ENCODE measurements around the gene INTS14. TPM values are rescaled to one million over a fixed set of nuclear protein-coding genes. Genes with fewer than 3 reads are reported as not detected.

Gene INTS14
- total and polyA plus RNA-seq, 5 donors from 2014 or later = 22.7 to 40.6 (median 30.5) TPM

DNA sequence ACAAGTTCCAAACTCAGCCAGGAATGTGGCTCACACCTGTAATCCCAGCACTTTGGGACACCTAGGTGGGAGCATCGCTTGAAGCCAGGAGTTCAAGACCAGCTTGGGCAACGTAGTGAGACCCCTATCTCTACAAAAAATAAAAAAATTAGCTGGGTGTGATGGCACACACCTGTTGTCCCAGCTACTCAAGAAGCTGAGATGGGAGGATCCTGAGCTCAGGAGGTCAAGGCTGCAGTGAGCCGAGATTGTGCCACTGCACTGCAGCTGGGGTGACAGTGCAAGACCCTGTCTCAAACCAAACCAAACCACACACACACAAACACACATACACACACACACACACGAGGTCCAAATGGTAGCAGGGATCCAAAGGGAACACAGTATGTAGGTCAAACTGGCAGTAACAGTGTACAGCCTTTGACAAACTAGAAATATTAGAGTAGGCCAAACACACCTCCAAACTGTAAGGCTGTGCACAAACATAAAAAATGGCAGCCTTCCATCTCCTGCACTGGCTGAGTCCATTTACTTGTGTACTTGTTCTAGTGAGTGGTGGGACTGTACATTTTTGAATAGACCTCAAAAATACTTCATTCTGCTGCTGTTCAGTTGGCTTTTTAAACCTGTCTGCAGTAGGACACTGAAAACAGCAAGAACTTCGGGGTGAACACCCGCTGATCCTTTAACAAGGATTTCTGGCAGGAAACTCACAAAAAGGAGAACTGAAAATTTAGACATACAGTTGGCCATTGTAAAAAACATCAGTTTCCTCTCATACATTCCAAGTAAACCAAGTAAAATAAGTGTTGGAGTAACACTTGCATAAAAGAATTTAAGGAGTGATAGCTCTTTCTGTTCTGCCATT lies 33.6 kb downstream of the INTS14 start:
- Mint-ChIP-seq H3K9me3 (no peaks in the 10 kb centered on the region), H3K27me3 (no peaks in the 10 kb centered on the region), H3K4me1 (peaks cover 5 to 8% (median 7%) of the 10 kb centered on the region in 4 donors), H3K27ac (peak overlapping the region in 2 of 3 donors; percentile 69 to 81), H3K4me3 (no peak overlapping the region), H3K36me3 (peaks cover 25% of the 10 kb centered on the region)
- no peaks in the 10 kb centered on the region for H3K9me3 ChIP-seq (ENCODE audit: control insufficient read depth in 2 of 2, low read length in 2 of 2)
- DNase-seq (no peak), ATAC-seq (ENCODE audit: low read depth in 2 of 2) (no peak)
- H3K4me1 ChIP-seq (ENCODE audit: control insufficient read depth, insufficient read depth, low read length, poor library complexity, severe bottlenecking) = no peaks in the 10 kb centered on the region
- no peak overlapping the region for H3K4me3 ChIP-seq (ENCODE audit: low read depth, low read length)
- H3K27ac ChIP-seq (ENCODE audit: insufficient read depth, low read length, poor library complexity, severe bottlenecking) = no peak overlapping the region
- peaks cover 67% of the 10 kb centered on the region for H3K36me3 ChIP-seq (ENCODE audit: control insufficient read depth, insufficient read depth, low read length)
- H3K27me3 ChIP-seq (ENCODE audit: control insufficient read depth, insufficient read depth, low read length) = no peaks in the 10 kb centered on the region

DNA sequence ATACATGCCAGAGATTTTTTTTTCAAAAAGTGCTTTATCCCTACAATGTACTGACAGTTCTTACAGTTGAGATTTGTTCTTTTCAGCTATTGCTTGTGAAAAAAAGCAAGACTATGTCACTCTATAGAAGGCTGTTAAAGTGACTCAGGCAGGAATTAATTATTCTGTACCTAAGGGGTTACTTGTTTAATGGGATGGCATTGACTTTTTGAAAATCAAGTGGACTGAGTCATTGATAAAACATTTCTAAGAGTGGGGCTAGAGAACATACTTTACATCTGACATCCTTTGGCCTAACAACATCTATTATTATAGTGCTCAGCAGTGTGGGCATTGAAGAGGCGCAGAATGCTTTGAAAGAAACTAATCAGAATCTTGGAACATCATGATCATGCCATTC lies 34.3 kb downstream of the INTS14 start:
- no peaks in the 10 kb centered on the region for H3K27me3 ChIP-seq (ENCODE audit: control insufficient read depth, insufficient read depth, low read length)
- Mint-ChIP-seq H3K4me1 (peaks cover 0 to 2% (median 2%) of the 10 kb centered on the region in 4 donors), H3K9me3 (no peaks in the 10 kb centered on the region), H3K27me3 (no peaks in the 10 kb centered on the region), H3K27ac (peak overlapping the region in 1 of 3 donors; percentile 53), H3K4me3 (no peak overlapping the region), H3K36me3 (peaks cover 18% of the 10 kb centered on the region)
- ATAC-seq (ENCODE audit: low read depth in 2 of 2) (no peak), DNase-seq (no peak)
- no peak overlapping the region for H3K27ac ChIP-seq (ENCODE audit: insufficient read depth, low read length, poor library complexity, severe bottlenecking)
- H3K4me3 ChIP-seq (ENCODE audit: low read depth, low read length) = no peak overlapping the region
- no peaks in the 10 kb centered on the region for H3K4me1 ChIP-seq (ENCODE audit: control insufficient read depth, insufficient read depth, low read length, poor library complexity, severe bottlenecking)
- peaks cover 68% of the 10 kb centered on the region for H3K36me3 ChIP-seq (ENCODE audit: control insufficient read depth, insufficient read depth, low read length)
- no peaks in the 10 kb centered on the region for H3K9me3 ChIP-seq (ENCODE audit: control insufficient read depth in 2 of 2, low read length in 2 of 2)

DNA sequence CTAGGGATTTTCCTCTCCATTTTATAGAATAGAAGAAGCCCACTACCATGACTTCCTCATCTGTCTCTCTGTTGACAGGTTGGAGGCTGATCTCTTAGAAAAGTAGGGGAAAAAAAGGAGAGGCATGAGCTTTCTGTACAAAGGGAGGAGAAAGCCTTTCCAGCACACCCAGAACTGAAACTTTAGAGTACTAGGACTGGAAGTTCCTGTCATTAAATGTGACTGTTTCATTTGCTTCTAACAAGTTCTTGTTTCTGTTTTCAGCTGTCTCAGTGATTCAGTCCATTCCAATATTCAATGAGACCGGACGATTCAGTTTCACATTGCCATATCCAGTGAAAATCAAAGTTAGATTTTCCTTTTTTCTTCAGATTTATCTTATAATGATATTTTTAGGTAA lies 39.0 kb downstream of the INTS14 start:
- H3K27me3 Mint-ChIP-seq = no peaks in the 10 kb centered on the region

DNA sequence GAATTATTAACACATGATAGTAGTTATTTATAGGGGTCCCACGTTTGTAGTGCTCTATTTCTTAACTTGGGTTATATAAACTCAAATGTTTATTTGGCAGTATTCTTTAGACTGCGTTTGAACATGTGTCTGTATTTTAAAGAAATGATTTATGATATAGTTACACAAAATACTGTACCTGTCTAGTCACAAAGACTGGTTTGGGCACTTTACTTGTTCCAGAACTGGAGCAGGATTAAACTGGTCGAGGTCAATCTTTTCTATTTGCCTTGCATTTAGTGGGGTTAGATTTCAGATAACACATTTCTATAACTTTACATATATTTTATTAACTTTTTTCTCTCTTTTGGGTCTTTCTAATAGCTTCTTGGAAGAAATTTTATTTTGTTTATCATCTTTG lies 41.2 kb downstream of the INTS14 start:
- DNase-seq (no peak), ATAC-seq (ENCODE audit: low read depth in 2 of 2) (no peak)
- Mint-ChIP-seq H3K27me3 (no peaks in the 10 kb centered on the region), H3K4me3 (no peak overlapping the region), H3K4me1 (no peaks in the 10 kb centered on the region), H3K36me3 (peaks cover 27% of the 10 kb centered on the region), H3K9me3 (peaks cover 0 to 1% (median 0%) of the 10 kb centered on the region in 7 donors), H3K27ac (peak overlapping the region in 1 of 3 donors; percentile 1)
- H3K9me3 ChIP-seq (ENCODE audit: control insufficient read depth in 2 of 2, low read length in 2 of 2) = no peaks in the 10 kb centered on the region
- H3K27ac ChIP-seq (ENCODE audit: insufficient read depth, low read length, poor library complexity, severe bottlenecking) = no peak overlapping the region
- no peaks in the 10 kb centered on the region for H3K4me1 ChIP-seq (ENCODE audit: control insufficient read depth, insufficient read depth, low read length, poor library complexity, severe bottlenecking)
- H3K36me3 ChIP-seq (ENCODE audit: control insufficient read depth, insufficient read depth, low read length) = peaks cover 45% of the 10 kb centered on the region
- no peaks in the 10 kb centered on the region for H3K27me3 ChIP-seq (ENCODE audit: control insufficient read depth, insufficient read depth, low read length)
- no peak overlapping the region for H3K4me3 ChIP-seq (ENCODE audit: low read depth, low read length)

More for the DNA sequence above, 39.0 kb downstream of the INTS14 start:
- peaks cover 46% of the 10 kb centered on the region for H3K36me3 ChIP-seq (ENCODE audit: control insufficient read depth, insufficient read depth, low read length)
- H3K4me1 ChIP-seq (ENCODE audit: control insufficient read depth, insufficient read depth, low read length, poor library complexity, severe bottlenecking) = no peaks in the 10 kb centered on the region
- H3K27me3 ChIP-seq (ENCODE audit: control insufficient read depth, insufficient read depth, low read length) = no peaks in the 10 kb centered on the region
- H3K4me1 Mint-ChIP-seq = peaks cover 0 to 2% (median 0%) of the 10 kb centered on the region in 4 donors
- no peak overlapping the region for H3K4me3 ChIP-seq (ENCODE audit: low read depth, low read length)
- no peak overlapping the region for H3K27ac ChIP-seq (ENCODE audit: insufficient read depth, low read length, poor library complexity, severe bottlenecking)
- H3K9me3 Mint-ChIP-seq = no peaks in the 10 kb centered on the region
- DNase-seq (no peak), ATAC-seq (ENCODE audit: low read depth in 2 of 2) (no peak)
- peaks cover 20% of the 10 kb centered on the region for H3K36me3 Mint-ChIP-seq
- no peak overlapping the region for H3K4me3 Mint-ChIP-seq
- H3K9me3 ChIP-seq (ENCODE audit: control insufficient read depth in 2 of 2, low read length in 2 of 2) = no peaks in the 10 kb centered on the region
- H3K27ac Mint-ChIP-seq = peak overlapping the region in 1 of 3 donors; percentile 7

DNA sequence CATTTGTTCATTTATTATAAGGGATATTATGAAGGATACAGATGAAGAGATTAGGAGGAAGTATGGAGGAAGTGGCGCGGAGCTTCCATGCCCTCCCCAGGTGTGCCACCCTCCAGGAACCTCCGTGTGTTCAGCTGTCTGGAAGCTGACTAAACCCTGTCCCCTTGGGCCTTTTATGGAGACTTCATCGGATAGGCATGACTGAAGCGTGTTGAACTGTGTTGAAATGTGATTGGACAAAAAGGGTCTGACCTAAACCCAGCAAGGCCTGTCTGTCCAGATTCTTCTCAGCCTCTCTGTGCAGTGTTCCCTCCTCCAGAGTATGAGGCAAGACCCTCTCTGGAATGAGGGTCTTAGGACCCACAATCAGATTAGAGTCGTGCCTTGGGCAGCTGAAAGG lies 49.0 kb downstream of the INTS14 start:
- Histone ChIP-seq H3K4me1 (ENCODE audit: control insufficient read depth, insufficient read depth, low read length, poor library complexity, severe bottlenecking) (no peaks in the 10 kb centered on the region), H3K4me3 (ENCODE audit: low read depth, low read length) (no peak overlapping the region), H3K27ac (ENCODE audit: insufficient read depth, low read length, poor library complexity, severe bottlenecking) (no peak overlapping the region), H3K9me3 (ENCODE audit: control insufficient read depth in 2 of 2, low read length in 2 of 2) (no peaks in the 10 kb centered on the region), H3K36me3 (ENCODE audit: control insufficient read depth, insufficient read depth, low read length) (peaks cover 44% of the 10 kb centered on the region), H3K27me3 (ENCODE audit: control insufficient read depth, insufficient read depth, low read length) (no peaks in the 10 kb centered on the region)
- no peak overlapping the region for H3K4me3 Mint-ChIP-seq
- no peak overlapping the region for H3K27ac Mint-ChIP-seq
- no peak for DNase-seq
- peaks cover 0 to 4% (median 0%) of the 10 kb centered on the region in 7 donors for H3K9me3 Mint-ChIP-seq
- no peak for ATAC-seq (ENCODE audit: low read depth in 2 of 2)
- peaks cover 59% of the 10 kb centered on the region for H3K36me3 Mint-ChIP-seq
- H3K4me1 Mint-ChIP-seq = peaks cover 0 to 1% (median 0%) of the 10 kb centered on the region in 4 donors
- no peaks in the 10 kb centered on the region for H3K27me3 Mint-ChIP-seq

DNA sequence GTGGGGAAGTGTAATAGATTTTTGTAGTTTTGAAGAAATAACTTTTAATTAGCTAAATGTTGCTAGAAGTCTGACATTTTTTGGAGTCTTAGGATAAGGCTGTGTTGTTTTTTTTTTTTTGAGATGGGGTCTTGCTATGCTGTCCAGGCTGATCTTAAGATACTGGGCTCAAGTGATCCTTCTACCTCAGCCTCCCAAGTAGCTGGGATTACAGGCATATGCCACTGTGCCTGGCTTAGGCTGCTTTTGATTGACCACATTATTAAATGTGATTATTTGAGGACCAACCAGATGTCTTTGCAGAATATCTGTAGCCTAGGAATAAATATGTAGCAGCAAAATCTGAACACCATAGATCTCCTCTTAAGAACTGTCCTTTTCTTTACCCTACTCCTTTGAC lies 51.0 kb downstream of the INTS14 start:
- ATAC-seq (ENCODE audit: low read depth in 2 of 2) = no peak
- Mint-ChIP-seq H3K4me1 (peaks cover 0 to 4% (median under 1%) of the 10 kb centered on the region in 4 donors), H3K27ac (no peak overlapping the region), H3K9me3 (peaks cover 0 to 2% (median 0%) of the 10 kb centered on the region in 7 donors), H3K4me3 (no peak overlapping the region), H3K27me3 (no peaks in the 10 kb centered on the region), H3K36me3 (peaks cover 63% of the 10 kb centered on the region)
- no peak for DNase-seq
- no peak overlapping the region for H3K4me3 ChIP-seq (ENCODE audit: low read depth, low read length)
- H3K27me3 ChIP-seq (ENCODE audit: control insufficient read depth, insufficient read depth, low read length) = no peaks in the 10 kb centered on the region
- peaks cover 46% of the 10 kb centered on the region for H3K36me3 ChIP-seq (ENCODE audit: control insufficient read depth, insufficient read depth, low read length)
- no peaks in the 10 kb centered on the region for H3K4me1 ChIP-seq (ENCODE audit: control insufficient read depth, insufficient read depth, low read length, poor library complexity, severe bottlenecking)
- H3K9me3 ChIP-seq (ENCODE audit: control insufficient read depth in 2 of 2, low read length in 2 of 2) = no peaks in the 10 kb centered on the region
- H3K27ac ChIP-seq (ENCODE audit: insufficient read depth, low read length, poor library complexity, severe bottlenecking) = no peak overlapping the region

DNA sequence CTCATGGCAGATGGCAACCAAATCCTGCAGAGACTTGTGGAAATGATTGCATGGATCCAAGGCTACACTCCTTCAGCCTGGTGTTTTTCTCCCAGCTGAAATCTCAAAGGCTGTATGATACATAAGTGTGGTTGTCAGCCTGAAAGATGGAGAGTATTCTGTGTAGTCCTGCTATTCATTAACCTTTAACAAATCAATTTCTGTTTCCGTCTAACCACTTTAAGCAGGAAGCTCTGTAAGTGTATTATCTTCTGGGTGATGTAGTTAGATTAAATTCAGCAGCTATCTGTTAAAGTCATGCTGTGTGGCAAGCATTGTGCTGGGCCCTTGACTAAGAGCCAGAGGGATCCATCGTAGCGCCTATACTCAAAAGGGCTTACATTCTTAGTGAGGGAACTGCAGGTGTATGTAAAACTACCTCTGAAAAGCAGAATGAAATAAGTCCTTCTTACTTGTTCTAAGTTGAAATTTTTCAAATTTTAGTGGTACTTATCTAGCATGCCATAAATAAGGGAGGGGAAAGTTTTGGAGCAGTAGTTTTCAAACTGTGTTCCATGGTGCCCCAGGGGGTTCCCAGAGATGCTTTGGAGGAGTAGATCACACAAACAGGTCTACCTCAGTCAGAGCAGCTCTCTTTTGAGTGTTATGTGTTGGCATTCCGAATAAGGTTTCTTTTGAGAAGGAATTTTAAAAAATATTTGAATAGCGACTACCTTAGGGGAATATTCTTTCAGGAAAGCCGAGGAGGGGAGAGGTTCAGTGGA lies 51.8 kb downstream of the INTS14 start:
- peaks cover 0 to 5% (median under 1%) of the 10 kb centered on the region in 4 donors for H3K4me1 Mint-ChIP-seq
- H3K36me3 Mint-ChIP-seq = peaks cover 61% of the 10 kb centered on the region
- peaks cover 40% of the 10 kb centered on the region for H3K36me3 ChIP-seq (ENCODE audit: control insufficient read depth, insufficient read depth, low read length)

More for the DNA sequence above, 51.8 kb downstream of the INTS14 start:
- ATAC-seq (ENCODE audit: low read depth in 2 of 2) = no peak
- Mint-ChIP-seq H3K9me3 (peaks cover 0 to 1% (median 0%) of the 10 kb centered on the region in 7 donors), H3K4me3 (no peak overlapping the region), H3K27ac (no peak overlapping the region), H3K27me3 (no peaks in the 10 kb centered on the region)
- Histone ChIP-seq H3K9me3 (ENCODE audit: control insufficient read depth in 2 of 2, low read length in 2 of 2) (no peaks in the 10 kb centered on the region), H3K27me3 (ENCODE audit: control insufficient read depth, insufficient read depth, low read length) (no peaks in the 10 kb centered on the region), H3K27ac (ENCODE audit: insufficient read depth, low read length, poor library complexity, severe bottlenecking) (no peak overlapping the region), H3K4me1 (ENCODE audit: control insufficient read depth, insufficient read depth, low read length, poor library complexity, severe bottlenecking) (no peaks in the 10 kb centered on the region), H3K4me3 (ENCODE audit: low read depth, low read length) (no peak overlapping the region)
- no peak for DNase-seq
